NCI-H460 (cell line): Measurements from ENCODE around the gene UBE2D2. TPM values are rescaled to one million over a fixed set of nuclear protein-coding genes. Genes with fewer than 3 reads are reported as not detected.
"Not testable (repeated sequence)": the region's sequence is repeated elsewhere in the genome, so short reads cannot be mapped to it uniquely, and the experiment has no call there.

Experiments used
- DNase-seq: peaks from one replicate; pipeline ENCODE4 v3.0.0-alpha.2; 2016; ENCODE audit warnings: low read depth; ENCODE audit errors: extremely low read depth
- total RNA-seq: library from RNA; depleted of rRNA; stranded (reverse); fragments of >200 nt; shearing (Covaris generic); gene quantifications from 2 replicates; pipeline ENCODE4 v1.2.3, GENCODE V29; 2014

UBE2D2 gene
- total RNA-seq, 1 experiment from 2014 or later = 126 TPM

GRCh38 chr5:139546593-139546992, 14.5 kb upstream of the UBE2D2 start:
- not testable (repeated sequence) for DNase-seq

GRCh38 chr5:139549162-139549894, 11.8 kb upstream of the UBE2D2 start:
- DNase-seq = no peak

GRCh38 chr5:139550051-139550872, 10.9 kb upstream of the UBE2D2 start:
- not testable (repeated sequence) for DNase-seq

- DNase-seq = no peak
Observed at GRCh38 chr5:139551191-139551889, 9.8 kb upstream of the UBE2D2 start.

GRCh38 chr5:139552893-139553575, 8.1 kb upstream of the UBE2D2 start:
- no peak for DNase-seq

GRCh38 chr5:139554264-139554663, 6.9 kb upstream of the UBE2D2 start:
- DNase-seq = no peak

GRCh38 chr5:139557811-139558210, 3.3 kb upstream of the UBE2D2 start:
- no peak for DNase-seq

GRCh38 chr5:139561655-139562451, 714 bp downstream of the UBE2D2 start:
- no peak for DNase-seq

- no peak for DNase-seq
Observed at GRCh38 chr5:139562847-139563246, 1.7 kb downstream of the UBE2D2 start.

- no peak for DNase-seq
Observed at GRCh38 chr5:139565411-139566305, 4.5 kb downstream of the UBE2D2 start.

- no peak for DNase-seq
Observed at GRCh38 chr5:139566611-139567010, 5.5 kb downstream of the UBE2D2 start.

GRCh38 chr5:139569270-139569955, 8.3 kb downstream of the UBE2D2 start:
- DNase-seq = no peak

GRCh38 chr5:139571543-139571942, 10.4 kb downstream of the UBE2D2 start:
- no peak for DNase-seq

GRCh38 chr5:139571966-139572365, 10.8 kb downstream of the UBE2D2 start:
- no peak for DNase-seq

GRCh38 chr5:139574641-139575312, 13.6 kb downstream of the UBE2D2 start:
- DNase-seq = peak; percentile 32

GRCh38 chr5:139575313-139575646, 14.1 kb downstream of the UBE2D2 start:
- no peak for DNase-seq

GRCh38 chr5:139575751-139576150, 14.6 kb downstream of the UBE2D2 start:
- no peak for DNase-seq
